GM19455 (cell line): ENCODE measurements around the gene ARHGEF9.

ENCODE experiments used
- ATAC-seq: cut with Tn5 transposase; IDR thresholded peaks from one replicate; pipeline ENCODE4 v1.9.1; 2021; ENCODE audit not compliant: unreplicated experiment

The ARHGEF9 gene

DNA sequence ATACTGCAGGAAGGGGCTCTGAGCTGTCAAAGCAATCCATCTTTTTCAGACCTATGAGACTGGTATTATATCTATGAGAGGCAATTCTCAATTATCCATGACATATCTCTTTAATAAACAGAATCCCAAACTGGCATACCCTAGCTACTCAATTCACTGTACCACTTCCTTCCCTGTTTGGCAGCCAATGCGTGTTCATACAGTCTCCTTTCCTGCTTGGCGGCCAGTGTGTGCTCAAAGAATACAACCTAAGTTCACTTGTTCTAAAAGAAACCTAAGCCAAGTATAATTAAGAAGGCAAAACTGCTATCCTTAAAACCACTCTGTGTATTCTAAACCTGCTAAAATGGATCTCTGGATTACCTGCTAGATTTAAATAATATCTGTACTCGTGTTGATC, 38.3 kb downstream of the ARHGEF9 start:
- ATAC-seq: no peak

DNA sequence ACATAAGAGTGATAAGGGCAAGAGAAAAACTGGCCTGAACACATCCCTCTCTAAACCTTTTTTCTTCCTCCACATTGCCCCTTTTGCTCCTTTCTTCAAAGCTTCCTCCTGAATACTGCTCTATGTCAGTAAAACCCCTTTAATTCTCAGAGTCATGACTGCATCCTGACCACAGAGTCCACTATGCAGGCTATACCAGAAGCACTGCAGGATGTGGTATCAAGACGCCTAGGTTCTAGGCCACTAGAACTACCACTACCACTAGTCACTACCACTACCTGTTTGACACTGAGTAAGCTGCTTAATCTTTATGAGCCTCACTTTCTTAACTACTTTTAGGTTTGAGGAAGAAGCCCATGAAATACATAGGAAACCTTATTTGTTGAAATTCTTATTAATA, 38.7 kb downstream of the ARHGEF9 start:
- peak; percentile 78 for ATAC-seq

DNA sequence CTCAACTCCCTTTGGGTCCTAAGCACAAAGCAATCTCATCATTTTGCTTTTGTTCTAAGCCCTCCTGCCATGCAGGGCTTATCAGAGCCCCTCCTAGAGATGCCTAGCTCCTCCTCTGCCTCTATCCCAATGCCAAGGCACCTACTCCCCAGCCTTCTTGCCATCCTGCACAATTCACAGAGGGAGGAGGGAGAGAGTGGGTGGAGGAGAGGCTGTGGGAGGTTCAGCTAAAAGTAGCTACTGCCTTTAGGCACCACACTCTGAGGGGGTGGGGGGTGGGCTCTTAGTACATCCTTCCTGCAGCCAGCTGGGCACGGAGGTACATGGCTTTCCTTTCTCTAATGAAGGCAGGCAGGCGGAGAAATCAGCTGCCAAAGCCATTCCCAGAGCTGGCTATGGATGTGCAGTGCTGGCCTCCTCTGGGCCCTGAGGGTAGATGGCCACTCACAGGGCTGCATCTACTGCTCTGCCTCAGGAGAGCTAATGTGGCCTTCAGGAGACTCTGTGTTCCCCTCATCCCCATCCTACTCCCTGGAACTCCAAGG, 40.1 kb downstream of the ARHGEF9 start:
- no peak for ATAC-seq

DNA sequence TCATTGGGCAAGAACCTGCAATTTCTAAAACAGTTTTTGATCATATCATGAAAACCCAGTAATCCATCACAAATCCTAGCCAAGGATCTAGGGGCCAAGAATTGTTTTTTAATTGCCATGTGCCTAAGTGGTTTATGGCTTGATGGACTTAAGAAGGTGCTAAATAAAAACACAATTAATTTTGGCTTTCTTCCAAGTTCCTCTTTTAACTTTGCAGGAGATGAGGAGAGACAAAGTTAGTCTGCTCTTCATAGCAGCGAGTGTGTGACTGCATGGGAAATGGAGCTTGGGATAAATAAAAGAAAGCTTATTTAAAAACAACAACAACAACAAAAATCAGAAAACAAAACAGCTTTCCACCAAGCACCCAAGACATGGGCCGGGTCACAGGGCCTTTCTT, 41.4 kb downstream of the ARHGEF9 start:
- ATAC-seq: no peak

DNA sequence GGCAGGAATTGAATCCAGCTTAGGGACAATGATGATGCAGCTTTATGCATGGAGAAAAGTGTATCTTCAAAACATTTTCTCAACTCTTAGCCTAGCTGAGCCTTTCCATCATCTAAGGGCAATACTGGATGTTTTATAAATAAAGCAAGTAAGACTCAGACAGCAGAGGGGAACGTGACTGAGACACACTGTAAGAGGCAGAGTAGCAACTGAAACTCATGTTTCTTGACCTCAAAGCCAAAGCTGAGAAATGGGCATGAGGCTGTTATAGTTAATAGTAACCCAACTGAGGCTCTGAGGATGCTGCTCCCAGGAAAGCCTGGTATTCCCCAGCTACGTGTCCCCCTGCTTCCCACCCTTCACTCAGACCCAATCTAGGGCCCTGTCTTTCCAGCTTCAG, 44.6 kb downstream of the ARHGEF9 start:
- ATAC-seq: no peak

DNA sequence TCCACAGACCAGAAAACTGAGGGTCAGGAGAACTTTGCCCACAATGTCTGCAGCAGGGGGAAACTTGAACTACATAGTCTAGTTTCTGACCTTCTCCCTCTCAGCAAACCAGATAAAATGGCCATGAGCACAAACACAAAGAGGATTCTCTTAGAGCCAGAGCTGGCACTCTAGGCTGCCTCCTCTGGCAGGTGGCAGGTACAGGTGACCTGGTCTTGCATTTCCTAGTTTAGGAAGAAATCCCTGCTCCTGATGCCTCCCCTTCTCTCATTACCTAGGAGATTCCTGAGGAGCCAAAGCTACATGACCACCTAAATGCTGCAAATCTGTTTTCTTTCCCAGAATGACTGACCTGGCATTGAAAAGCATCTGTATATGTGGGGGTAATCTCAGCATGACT, 45.1 kb downstream of the ARHGEF9 start:
- ATAC-seq: no peak

DNA sequence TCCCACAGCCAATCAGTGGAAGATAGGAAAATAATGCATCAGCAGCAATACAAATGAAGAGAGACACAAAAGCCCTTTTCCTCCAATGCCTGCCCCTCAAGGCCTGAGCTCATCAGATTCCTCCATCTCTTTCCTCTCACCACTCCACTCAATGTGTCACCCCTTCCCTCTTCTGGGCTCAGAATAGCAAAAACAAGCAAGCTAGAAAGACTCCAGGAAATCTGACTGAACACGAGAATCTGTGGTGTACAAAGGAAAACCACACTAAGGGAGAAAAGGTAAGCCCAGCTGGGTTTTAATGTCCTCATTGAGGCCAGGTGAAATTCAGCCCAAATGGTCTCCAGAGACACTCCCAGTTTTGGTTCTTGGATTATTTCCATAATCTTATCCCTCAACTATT, 46.3 kb downstream of the ARHGEF9 start:
- no peak for ATAC-seq

GRCh38 chrX:63737131-63737921, 47.7 kb downstream of the ARHGEF9 start:
- ATAC-seq: no peak

DNA sequence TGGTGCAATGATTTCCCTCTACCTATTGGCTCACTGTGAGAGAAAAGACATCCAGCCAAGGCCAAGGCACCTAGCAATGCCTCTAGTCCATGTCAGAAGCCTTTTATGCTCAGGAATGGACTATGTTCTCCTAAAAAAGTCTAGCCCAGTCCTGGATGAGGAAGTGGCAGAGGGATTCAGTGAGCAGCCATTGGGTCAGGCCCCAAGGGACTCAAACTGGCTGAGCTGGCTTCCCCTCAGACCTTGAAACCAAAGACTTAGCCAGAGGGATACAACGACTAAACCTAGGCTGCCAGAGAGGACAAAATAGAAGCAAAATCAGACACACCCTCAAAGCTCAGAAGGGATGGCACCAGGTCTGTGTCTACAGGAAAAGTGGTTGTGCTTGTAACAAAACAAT, 49.1 kb downstream of the ARHGEF9 start:
- no peak for ATAC-seq

GRCh38 chrX:63720293-63720692, 64.7 kb downstream of the ARHGEF9 start:
- no peak for ATAC-seq

- ATAC-seq: no peak
Measured at GRCh38 chrX:63719633-63720032, 65.4 kb downstream of the ARHGEF9 start.

GRCh38 chrX:63718010-63718694, 66.9 kb downstream of the ARHGEF9 start:
- peak; percentile 88 for ATAC-seq

DNA sequence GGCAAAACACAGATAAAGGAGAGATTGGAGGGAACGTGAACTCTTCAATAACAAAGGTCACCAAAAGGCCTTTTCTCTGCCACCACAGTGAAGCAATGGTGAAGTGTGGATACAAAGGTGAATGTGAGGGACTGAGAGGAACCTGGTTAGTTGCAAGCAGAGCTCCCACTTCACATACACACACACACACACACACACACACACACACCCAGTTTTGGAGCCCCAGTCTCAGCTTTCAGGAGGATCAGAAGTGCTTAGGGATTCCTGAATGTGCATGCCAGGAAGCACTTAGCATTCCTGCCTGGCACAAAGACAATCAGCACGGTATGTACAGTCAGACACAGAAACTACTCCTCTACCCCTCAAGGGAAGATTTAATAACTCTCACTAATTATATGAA, 71.5 kb downstream of the ARHGEF9 start:
- ATAC-seq: no peak

DNA sequence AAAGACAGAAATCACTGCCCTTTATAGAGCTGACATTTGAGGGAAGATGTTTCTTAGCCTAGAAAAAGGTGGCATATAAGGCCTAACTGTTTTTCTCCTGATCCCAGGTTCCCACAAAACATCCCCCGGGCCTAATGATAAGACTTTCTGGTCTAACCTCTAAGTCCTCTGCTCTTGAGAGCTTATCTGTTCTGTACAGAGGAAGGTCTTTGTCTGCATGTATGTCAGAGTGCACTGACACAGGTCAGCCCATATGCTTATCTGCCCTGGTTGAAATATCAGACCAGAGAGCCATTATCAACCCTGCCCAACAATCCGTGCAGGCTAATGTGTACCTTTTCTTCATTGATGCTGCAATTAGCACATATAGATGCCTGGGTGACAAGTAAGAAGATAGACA, 76.2 kb downstream of the ARHGEF9 start:
- ATAC-seq: no peak

GRCh38 chrX:63702556-63702955, 82.5 kb downstream of the ARHGEF9 start:
- ATAC-seq: no peak

- no peak for ATAC-seq
Measured at GRCh38 chrX:63686878-63687714, 97.9 kb downstream of the ARHGEF9 start.

- ATAC-seq: no peak
Measured at GRCh38 chrX:63680423-63680822, 104.6 kb downstream of the ARHGEF9 start.

DNA sequence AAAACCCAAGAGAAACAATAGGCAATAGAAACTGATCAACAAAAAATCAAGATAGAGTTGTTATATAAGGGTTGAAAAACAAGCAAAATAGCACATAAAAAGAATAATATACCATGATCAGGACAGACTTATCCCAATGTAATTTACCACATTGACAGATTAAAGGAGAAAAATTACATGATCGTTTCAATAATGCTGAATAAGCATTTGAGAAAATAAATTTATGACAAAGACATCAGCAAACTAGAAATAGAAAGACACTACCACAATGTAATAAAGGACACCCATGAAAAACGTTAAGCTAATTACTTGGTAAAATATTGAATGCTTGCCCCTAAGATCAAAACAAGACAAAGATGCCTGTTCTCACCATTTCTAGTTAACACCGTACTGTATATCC, 105.6 kb downstream of the ARHGEF9 start:
- ATAC-seq: no peak

DNA sequence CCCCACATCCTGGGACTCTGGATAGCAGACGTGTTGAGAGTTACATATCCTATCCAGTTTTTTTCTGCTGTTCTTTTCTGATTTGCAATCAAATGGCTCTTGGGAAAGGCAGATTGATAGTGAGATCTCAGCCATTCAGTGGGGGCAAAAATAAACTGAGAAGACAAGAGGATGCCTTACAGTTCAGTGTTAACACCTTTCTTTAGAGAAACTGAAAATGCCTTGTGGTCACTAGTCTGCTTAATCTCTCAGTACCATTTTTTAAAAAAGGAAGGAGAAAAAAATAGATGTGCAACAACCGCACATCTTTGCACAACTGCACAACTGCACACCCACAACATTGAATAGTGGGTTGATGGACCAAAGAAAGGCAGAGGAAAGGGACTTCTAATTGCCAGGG, 109.3 kb downstream of the ARHGEF9 start:
- ATAC-seq: no peak

DNA sequence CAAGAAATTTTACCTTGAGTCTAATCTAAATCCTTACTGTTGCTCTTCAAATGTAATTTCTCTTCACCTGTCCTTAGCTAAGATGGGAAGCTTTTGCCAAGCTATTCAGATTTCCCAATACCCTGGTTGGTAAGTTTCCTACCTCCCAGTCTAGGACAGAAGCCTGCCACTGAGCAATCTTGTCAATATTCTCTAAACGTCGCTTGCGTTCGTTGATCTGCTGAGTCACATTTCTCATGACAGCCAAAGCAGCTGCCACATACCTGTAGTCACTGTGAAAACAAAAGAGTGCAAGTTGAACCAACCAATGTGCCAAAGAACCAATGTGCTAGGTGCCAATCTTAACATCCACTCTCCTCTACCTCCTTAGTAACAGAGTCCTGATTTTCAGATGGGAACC, 111.1 kb downstream of the ARHGEF9 start:
- ATAC-seq: no peak

GRCh38 chrX:63664741-63665140, 120.3 kb downstream of the ARHGEF9 start:
- ATAC-seq: no peak
